IPS-20b (cell line): ENCODE results near the gene EXOSC7.
"Not testable (repeated sequence)": the region's sequence is repeated elsewhere in the genome, so short reads cannot be mapped to it uniquely, and the experiment has no call there.

Source experiments
- H3K27ac ChIP-seq: one replicate; pipeline ENCODE4 v1.5.1; 2013; ENCODE audit warnings: low read length
- H3K27me3 ChIP-seq: 2 replicates; pipeline ENCODE4 v1.6.1; 2013; ENCODE audit warnings: mild to moderate bottlenecking, low read length, inconsistent platforms; ENCODE audit not compliant: insufficient read depth
- H3K36me3 ChIP-seq: 2 replicates; pipeline ENCODE4 v1.6.1; 2013; ENCODE audit warnings: low read depth, mild to moderate bottlenecking, inconsistent platforms, low read length, moderate library complexity; ENCODE audit not compliant: insufficient read depth
- H3K4me1 ChIP-seq: 2 replicates; pipeline ENCODE4 v1.6.1; 2013; ENCODE audit warnings: mild to moderate bottlenecking, control low read depth, inconsistent platforms, low read length, moderate library complexity; ENCODE audit not compliant: insufficient read depth
- H3K4me3 ChIP-seq: 2 replicates; pipeline ENCODE4 v1.5.1; 2013; ENCODE audit warnings: mild to moderate bottlenecking, low read length, inconsistent platforms
- H3K9ac ChIP-seq: 2 replicates; pipeline ENCODE4 v1.6.1; 2013; ENCODE audit warnings: low read depth, mild to moderate bottlenecking, inconsistent platforms, low read length, moderate library complexity
- H3K9me3 ChIP-seq: 2 replicates; pipeline ENCODE4 v1.6.1; 2013; ENCODE audit warnings: mild to moderate bottlenecking, low read depth, low read length, inconsistent platforms; ENCODE audit not compliant: insufficient read depth

EXOSC7 gene

DNA sequence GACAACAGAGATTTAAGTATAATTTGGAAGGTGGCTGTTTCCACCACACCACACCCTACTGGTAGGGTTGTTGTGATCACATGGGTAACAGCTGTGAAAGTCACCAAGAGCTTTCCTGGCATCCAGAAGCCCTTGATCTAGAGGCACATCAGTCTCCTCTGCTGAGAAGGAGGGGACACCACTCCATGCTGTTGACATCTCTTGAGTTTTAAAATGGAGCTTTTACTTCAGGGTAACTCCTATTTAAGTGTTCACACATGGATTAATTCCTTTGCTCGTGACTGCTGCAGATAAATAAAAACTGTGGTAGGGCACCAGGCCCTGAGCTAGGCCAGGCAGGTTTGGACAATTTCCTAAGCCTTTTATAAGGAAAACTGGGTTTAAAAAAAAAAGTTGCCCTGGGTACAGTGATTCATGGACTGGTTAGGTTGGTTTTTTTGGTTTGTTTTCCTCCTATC is 7.5 kb downstream of the EXOSC7 start:
- H3K4me3 ChIP-seq, result no peak overlapping the region
- no peak overlapping the region for H3K27ac ChIP-seq
- no peak overlapping the region for H3K9ac ChIP-seq
- H3K27me3 ChIP-seq, result no peaks in the 10 kb centered on the region
- H3K36me3 ChIP-seq, result peaks cover 5% of the 10 kb centered on the region; the same call in 1 of the 2 replicates
- H3K9me3 ChIP-seq, result no peaks in the 10 kb centered on the region
- peaks cover 3% of the 10 kb centered on the region; the same call in 1 of the 2 replicates for H3K4me1 ChIP-seq

GRCh38 chr3:44984335-44984734 is 8.3 kb downstream of the EXOSC7 start:
- Histone ChIP-seq H3K4me1 (peaks cover 11% of the 10 kb centered on the region), H3K9me3 (no peaks in the 10 kb centered on the region), H3K36me3 (peaks cover 11% of the 10 kb centered on the region), H3K27ac (no peak overlapping the region), H3K27me3 (no peaks in the 10 kb centered on the region), H3K4me3 (no peak overlapping the region), H3K9ac (no peak overlapping the region)

GRCh38 chr3:44986330-44986729 is 10.3 kb downstream of the EXOSC7 start:
- H3K27me3 ChIP-seq, H3K27ac ChIP-seq, H3K9ac ChIP-seq, H3K4me3 ChIP-seq, H3K9me3 ChIP-seq: not testable (repeated sequence)
- peaks cover 11% of the 10 kb centered on the region for H3K4me1 ChIP-seq
- peaks cover 31% of the 10 kb centered on the region for H3K36me3 ChIP-seq

DNA sequence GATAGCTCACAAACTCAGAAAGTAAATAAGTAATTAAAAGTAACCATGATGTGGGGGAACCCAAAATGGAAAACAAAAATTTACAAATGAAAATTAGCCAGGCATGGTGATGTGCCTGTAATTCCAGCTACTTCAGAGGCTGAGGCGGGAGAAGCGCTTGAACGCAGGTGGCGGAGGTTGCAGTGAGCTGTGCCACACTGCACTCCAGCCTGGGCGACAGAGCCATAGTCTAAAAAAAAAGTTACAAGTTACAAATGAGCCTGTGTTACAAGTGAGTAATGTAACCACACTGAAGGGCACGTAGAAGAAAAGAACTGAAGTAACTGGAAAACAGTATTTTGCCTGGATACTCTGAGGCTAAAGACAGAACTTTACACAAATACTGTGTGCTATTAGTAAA is 11.3 kb downstream of the EXOSC7 start:
- peaks cover 41% of the 10 kb centered on the region for H3K36me3 ChIP-seq
- H3K27ac ChIP-seq, result no peak overlapping the region
- H3K9me3 ChIP-seq, result no peaks in the 10 kb centered on the region
- H3K4me1 ChIP-seq, result peaks cover 11% of the 10 kb centered on the region
- no peak overlapping the region for H3K4me3 ChIP-seq
- H3K27me3 ChIP-seq, result no peaks in the 10 kb centered on the region
- H3K9ac ChIP-seq, result no peak overlapping the region

DNA sequence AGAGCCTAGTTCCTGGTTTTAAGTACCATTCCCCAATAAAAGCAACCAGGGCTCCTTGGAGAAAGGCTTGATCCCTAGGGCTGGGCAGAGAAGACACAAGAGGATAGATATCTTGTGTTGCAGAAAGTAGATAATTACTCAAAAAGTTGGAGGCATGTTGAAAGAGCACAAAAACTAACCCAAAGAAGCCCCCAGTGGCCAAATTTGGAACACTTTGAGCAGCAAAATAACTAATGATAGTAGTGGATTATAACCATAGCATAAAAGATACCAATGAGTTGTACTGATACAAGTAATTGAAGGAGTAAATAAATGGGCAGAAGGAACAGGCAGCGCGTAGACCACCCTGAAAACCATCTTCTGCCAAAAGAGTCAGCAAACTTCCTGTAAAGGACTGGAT is 12.0 kb downstream of the EXOSC7 start:
- H3K4me3 ChIP-seq, result no peak overlapping the region
- no peaks in the 10 kb centered on the region for H3K27me3 ChIP-seq
- H3K36me3 ChIP-seq, result peaks cover 46% of the 10 kb centered on the region
- no peak overlapping the region for H3K9ac ChIP-seq
- H3K4me1 ChIP-seq, result peaks cover 15% of the 10 kb centered on the region
- H3K27ac ChIP-seq, result no peak overlapping the region
- no peaks in the 10 kb centered on the region for H3K9me3 ChIP-seq

GRCh38 chr3:44989141-44989540 is 13.1 kb downstream of the EXOSC7 start:
- no peak overlapping the region for H3K27ac ChIP-seq
- H3K36me3 ChIP-seq, result peaks cover 56% of the 10 kb centered on the region
- H3K9ac ChIP-seq, result no peak overlapping the region
- H3K4me1 ChIP-seq, result peaks cover 25% of the 10 kb centered on the region
- no peaks in the 10 kb centered on the region for H3K27me3 ChIP-seq
- no peak overlapping the region for H3K4me3 ChIP-seq
- no peaks in the 10 kb centered on the region for H3K9me3 ChIP-seq

- no peaks in the 10 kb centered on the region for H3K27me3 ChIP-seq
These were observed 13.8 kb downstream of the EXOSC7 start for GRCh38 chr3:44989636-44990373.

DNA sequence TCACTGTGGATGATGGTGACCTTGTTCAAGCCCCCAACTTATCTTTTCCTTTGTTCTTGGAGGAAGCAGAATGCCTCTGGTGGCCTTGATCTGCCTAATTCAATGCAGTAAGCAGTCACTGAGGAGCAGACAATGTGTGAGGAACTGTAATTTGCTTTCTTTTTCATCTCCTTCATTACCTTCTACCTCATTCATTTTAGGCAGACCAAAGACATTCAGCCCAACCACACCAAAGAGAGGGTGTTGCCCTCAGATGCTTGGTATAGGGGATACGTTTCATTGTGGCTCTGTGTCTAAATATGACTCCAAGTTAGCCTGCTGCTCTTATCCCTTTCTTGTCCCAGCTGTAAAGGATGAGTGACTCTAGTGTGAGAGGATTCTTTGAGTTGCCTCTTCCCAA is 15.3 kb downstream of the EXOSC7 start:
- Histone ChIP-seq H3K4me3 (no peak overlapping the region), H3K27me3 (no peaks in the 10 kb centered on the region), H3K9ac (no peak overlapping the region), H3K27ac (no peak overlapping the region), H3K9me3 (no peaks in the 10 kb centered on the region), H3K4me1 (peaks cover 31% of the 10 kb centered on the region), H3K36me3 (peaks cover 68% of the 10 kb centered on the region)

More at GRCh38 chr3:44989636-44990373, 13.8 kb downstream of the EXOSC7 start:
- Histone ChIP-seq H3K4me1 (peaks cover 31% of the 10 kb centered on the region), H3K27ac (no peak overlapping the region), H3K36me3 (peaks cover 59% of the 10 kb centered on the region), H3K9ac (no peak overlapping the region), H3K4me3 (no peak overlapping the region), H3K9me3 (no peaks in the 10 kb centered on the region)

GRCh38 chr3:44992555-44993470 is 16.8 kb downstream of the EXOSC7 start:
- Histone ChIP-seq H3K27me3 (no peaks in the 10 kb centered on the region), H3K4me3 (peak overlapping the region; percentile 46; the same call in 1 of the 2 replicates), H3K9ac (peak overlapping the region; percentile 30; the same call in 1 of the 2 replicates), H3K36me3 (peaks cover 82% of the 10 kb centered on the region), H3K4me1 (peaks cover 31% of the 10 kb centered on the region), H3K9me3 (no peaks in the 10 kb centered on the region), H3K27ac (peak overlapping the region; percentile 32)

DNA sequence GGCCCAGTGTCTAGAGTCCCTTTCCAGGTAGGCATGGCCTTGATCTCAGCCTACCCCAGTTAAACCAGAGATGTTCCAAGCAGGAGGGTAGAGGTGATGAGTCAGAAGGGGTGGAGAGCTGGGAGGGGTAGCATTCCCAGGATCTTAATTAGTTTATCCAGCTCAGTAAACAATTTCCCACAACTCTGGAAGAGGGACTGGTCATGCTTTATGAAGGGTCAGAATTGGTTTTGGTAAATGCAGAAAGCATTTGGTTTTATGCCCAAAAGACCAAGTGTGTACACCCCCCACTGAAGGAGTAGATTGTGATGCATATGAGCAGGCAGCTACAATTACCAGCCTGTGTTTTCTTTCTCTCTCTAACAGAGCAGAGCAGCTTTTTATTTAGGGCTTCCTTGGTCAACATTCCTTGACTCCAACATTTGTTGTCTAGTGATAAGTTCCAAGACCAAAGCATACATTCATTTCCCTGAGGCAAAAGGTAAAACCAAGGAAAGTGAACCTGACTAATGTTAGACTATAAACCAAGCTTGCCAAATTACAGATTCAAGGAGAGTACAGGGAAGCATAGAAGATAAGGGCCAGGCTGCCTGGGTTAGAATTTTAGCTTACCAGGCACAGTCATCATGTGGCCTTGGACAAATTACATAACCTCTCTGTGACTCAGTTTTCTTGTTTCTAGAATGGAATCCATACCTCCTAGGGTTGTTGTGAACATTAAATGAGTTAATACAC is 17.6 kb downstream of the EXOSC7 start:
- peak overlapping the region; percentile 30; the same call in 1 of the 2 replicates for H3K9ac ChIP-seq
- peaks cover 27% of the 10 kb centered on the region for H3K4me1 ChIP-seq
- H3K9me3 ChIP-seq, result no peaks in the 10 kb centered on the region
- peak overlapping the region; percentile 44 for H3K27ac ChIP-seq
- H3K4me3 ChIP-seq, result peak overlapping the region; percentile 46
- H3K36me3 ChIP-seq, result peaks cover 91% of the 10 kb centered on the region
- H3K27me3 ChIP-seq, result no peaks in the 10 kb centered on the region

DNA sequence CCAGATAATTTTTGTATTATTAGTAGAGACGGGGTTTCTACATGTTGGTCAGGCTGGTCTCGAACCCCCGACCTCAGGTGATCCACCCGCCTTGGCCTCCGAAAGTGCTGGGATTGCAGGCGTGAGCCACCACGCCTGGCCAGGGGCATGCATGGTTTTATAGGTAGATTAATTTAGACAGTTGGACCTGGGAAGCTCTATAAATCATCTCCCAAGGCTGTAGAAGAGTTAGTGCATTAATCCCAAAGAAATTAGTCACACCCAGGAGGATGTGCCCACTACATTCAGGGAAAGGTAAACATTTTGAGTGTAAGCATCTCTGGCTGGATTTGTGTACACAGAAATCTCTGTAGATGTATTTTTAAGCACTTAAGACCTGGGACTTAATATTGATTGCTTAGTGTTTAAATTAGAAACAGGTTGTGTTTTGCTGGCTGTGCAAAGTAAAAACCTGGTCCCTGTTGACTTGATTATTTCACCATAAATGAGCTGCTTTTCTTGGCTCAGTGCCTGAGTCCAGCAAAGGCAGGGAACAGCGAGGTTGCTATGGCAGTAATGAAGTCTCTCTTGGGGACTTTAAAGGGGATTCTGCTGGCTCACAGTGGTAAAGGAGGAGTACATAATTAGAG is 19.2 kb downstream of the EXOSC7 start:
- Histone ChIP-seq H3K27me3 (no peaks in the 10 kb centered on the region), H3K4me1 (peaks cover 20% of the 10 kb centered on the region), H3K27ac (no peak overlapping the region), H3K9me3 (no peaks in the 10 kb centered on the region), H3K36me3 (peaks cover 92% of the 10 kb centered on the region), H3K4me3 (no peak overlapping the region), H3K9ac (no peak overlapping the region)
